Left forelimb (tissue), 1 donor: ENCODE results near the gene TCF7L2.
"Not testable (repeated sequence)": the region's sequence is repeated elsewhere in the genome, so short reads cannot be mapped to it uniquely, and the experiment has no call there.

Source experiments
- DNase-seq: peaks from one replicate; pipeline ENCODE4 v3.0.0-alpha.2; 2018; ENCODE audit warnings: low spot score

TCF7L2 gene

DNA sequence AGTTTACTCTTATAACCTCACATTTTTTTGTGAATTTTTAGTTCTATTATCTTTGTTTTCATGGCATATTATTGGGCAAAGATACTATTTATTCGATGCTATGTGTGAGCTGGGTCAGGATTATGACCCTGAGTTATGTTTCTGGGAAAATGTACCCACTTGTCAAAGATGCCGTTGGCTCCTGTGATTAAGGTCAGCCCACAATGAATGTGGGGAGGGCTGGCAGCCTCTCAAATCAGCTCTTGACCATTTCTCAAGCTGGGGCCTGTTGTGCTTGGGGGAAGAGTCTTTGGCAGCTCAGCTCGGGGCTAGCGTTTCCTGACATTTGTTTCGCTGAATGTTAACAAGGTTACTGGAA is 97.5 kb downstream of the TCF7L2 start:
- no peak for DNase-seq

DNA sequence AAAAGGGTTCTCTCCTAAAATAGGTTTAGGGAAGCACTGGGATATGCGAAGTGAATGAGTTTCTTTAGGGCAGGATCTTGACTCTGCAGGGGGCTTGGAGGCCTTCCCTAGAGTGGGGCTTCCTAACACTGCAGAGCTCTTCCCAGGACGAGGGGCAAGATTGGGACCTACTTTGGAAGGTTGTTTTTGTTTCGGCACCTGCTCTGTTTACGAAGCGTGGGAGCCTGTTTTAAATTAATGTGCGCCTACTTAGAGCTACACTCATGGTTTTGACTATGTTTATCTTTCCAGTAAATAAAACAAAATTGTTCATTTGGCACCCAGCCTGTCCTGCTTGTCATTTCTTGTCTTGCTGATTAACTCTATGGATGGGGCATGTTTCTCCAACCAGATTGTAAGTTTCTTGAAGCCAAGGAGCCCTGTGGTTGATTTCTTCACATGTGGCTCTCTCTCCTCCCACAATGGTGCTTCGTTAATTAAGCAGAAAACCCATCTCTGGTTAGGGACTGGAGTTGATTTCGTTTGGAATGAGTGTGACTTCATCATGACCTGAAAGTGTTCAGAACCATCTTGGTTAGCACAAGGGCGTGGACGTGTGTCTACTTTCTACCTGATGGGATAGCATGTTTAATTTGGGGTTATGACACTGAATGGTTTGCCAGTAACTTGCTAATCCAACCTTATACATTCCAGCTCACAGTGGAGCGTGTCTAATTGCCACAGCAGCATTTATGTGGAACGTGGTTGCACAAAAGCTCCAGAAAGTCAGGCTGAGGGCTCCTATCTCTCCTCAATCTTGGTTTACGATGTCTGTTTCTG is 98.1 kb downstream of the TCF7L2 start:
- no peak for DNase-seq

DNA sequence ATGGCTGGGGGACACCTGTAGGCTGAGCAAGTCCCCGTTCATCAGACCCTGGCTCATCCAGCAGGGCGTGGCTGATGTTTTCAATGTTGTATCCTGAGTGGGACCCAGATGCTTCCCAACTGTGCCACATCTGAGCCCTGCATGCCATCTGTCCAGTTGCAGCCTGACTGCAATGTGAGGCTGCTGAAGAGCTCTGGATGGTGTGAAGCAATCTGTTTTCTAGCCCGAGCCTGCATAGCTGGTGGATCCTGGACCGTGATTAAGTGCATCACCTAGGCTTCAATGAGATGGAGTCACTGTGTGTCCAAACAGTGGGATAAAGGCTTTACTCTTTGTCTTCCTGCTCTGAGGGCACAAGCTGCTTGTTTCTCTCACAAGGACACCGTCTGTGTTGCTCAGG is 99.8 kb downstream of the TCF7L2 start:
- DNase-seq, result no peak

GRCh38 chr10:113052076-113052830 is 102.2 kb downstream of the TCF7L2 start:
- no peak for DNase-seq

- DNase-seq, result no peak
These were observed 103.0 kb downstream of the TCF7L2 start for GRCh38 chr10:113053091-113053490.

GRCh38 chr10:113053881-113054280 is 103.8 kb downstream of the TCF7L2 start:
- no peak for DNase-seq

DNA sequence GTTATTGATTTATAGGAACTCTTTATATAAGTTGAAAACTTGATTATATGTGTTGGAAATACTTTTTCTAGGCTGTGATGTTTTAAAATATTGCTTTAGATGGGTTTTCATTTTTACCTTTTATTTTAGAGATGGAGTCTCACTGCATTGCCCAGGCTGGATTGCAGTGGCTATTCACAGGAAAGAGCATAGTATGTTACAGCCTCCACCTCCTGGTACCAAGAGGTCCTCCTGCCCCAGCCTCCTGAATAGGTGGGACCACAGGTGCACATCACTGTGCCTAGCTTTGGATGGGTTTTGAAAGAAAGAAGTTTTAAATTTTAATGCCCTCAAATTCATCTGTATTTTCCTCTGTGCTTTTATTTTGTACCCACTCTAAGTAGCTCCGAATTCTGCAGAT is 105.4 kb downstream of the TCF7L2 start:
- no peak for DNase-seq

DNA sequence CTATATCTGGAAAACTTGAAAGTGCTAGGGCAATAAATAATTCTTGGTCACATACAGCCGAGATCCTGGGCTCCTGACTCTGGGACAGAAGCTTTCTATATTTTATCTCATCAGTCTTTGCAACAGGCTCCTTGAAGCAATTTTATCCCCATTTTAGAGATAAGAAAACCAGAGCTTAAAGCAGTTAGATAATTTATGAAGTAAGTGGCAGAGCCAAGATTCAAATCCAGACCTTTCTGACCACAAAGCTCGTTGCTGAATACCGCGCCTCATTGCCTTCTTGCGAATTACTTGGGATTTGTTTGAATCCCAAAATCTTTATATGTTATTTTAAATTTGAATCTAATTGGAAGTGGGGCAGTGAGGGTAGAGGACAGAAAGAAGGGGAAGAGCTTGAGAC is 106.0 kb downstream of the TCF7L2 start:
- no peak for DNase-seq

DNA sequence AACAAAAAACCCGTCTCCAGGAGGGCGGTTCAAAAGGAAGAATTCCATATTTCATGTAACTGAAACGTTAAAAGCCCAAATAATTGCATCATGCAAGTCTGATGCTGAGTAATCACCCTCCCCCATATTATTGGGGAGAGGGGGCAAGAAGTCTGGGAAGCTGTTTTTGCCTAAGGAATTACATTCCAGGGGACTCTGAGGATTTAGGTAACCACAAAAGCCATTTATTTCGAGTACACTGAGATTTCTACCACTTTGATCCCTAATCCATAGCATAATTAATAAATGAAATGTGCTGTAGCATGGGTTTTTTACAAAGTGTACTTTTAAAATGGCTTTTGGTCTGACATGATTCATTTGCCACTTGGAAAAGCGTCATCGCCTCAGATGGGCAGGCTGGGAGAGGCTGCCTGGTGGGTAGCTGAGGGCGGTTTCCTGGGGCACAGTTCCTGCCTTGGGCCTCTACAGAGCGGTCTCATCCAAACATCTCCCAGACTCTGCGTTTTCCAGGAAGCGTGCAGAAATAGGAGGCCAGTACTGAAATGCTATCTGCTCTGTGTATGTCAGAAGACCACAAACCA is 106.5 kb downstream of the TCF7L2 start:
- DNase-seq, result no peak

GRCh38 chr10:113057948-113058522 is 108.0 kb downstream of the TCF7L2 start:
- no peak for DNase-seq

DNA sequence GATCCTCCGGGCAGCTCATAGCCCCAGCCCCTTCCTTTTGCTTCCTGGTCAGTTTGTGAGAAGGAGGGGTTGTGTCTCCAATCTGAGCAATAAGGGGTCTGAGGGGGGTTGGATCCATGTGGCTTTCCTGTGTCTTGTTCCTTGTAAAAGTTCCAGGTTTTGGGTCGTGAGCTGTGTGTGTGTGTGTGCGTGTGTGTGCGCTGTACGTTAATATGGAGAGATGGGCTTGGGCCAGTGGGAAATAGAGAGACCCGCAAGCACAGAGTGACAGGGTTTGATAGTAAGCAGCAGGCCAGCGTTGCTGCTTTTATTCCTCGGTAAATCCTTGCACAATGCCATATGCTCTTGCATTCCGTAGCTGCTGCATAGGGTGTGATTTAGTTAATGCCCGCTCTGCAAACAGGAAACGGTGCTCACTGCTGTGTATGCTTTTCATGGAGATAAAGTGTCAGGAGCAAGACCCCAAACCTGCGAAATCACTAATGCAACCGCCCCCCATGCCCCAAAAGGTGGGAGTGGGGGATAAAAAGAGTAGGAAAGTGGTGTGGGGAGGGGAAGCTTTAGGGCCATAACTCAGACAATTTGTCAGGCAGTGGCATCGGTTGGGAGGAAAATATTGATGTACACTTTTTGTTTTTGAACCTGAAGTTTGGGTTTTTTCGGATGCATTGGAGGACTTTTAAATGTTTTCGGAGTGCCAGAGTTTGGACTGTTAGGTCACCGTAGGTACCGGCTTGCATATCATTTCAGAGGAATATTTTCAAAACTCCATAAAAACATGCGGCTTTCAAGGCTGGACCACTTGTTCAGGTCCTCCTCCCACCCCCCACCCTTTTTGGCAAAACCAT is 108.7 kb downstream of the TCF7L2 start:
- DNase-seq, result no peak

GRCh38 chr10:113059371-113059780 is 109.3 kb downstream of the TCF7L2 start:
- DNase-seq, result no peak

DNA sequence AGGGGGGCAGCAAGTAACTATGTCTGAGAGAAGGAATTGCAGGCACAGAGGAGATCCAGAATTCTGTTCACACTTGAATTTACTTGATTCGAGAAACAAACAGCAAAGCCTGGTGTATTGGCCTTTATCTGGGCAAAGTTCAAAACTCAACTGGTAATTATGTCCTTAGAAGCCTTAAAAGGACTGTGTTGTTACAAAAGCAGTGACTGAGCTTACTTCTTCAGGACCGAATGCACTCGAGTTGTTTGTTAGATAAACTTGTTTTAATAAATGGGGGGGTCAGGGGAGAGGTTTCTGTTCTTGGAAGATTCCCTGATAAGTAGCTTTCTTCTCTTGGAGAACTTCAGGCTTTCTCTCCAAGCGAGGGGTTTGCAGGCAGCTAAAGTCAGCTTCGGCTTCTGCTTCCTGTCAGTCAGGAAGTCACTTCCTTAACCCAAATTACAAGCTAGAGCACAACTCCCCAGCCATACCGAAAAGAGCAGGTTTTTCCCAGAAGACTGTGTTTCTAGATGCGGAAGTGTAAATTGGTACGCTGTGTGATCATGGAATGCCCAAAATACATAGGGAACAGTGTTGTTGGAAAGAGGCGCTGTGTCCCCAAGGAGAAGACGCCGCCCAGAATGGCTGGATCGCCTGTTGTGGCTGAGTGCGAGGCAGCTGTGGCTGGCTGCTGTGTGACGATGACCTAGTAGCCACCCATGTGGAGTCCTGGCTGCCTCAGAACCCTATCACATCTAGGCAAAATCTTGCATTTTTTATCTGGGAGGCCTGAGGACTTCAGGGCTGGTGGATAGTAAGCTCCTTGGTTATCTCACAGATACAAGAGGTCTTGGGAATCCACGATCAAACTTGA is 110.4 kb downstream of the TCF7L2 start:
- DNase-seq, result no peak

- no peak for DNase-seq
These were observed 111.0 kb downstream of the TCF7L2 start for GRCh38 chr10:113061054-113061430.

- DNase-seq, result no peak
These were observed 111.5 kb downstream of the TCF7L2 start for GRCh38 chr10:113061557-113061956.

- DNase-seq, result no peak
These were observed 113.3 kb downstream of the TCF7L2 start for GRCh38 chr10:113063043-113063967.

DNA sequence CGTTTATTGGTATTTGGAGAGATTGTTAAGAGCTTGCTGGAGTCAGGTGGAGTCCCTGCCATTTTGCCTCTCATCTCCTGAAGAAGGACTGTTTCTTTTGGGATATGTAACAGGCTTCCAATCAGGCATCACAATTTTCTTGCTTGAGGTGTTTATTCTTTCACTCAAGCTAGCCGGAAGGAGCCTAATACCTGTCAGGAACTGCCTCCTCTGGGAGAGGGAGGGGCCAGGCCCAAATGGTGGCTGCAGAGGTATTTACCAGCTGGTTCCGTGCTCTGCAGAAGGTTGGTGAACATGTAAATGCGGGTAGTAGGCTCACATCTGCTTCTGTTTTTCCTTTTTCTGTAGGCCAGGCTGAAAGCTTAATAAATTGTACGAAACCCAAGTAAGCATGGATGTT is 114.0 kb downstream of the TCF7L2 start:
- DNase-seq, result no peak

GRCh38 chr10:113066120-113066519 is 116.1 kb downstream of the TCF7L2 start:
- DNase-seq, result not testable (repeated sequence)

- DNase-seq, result no peak
These were observed 116.7 kb downstream of the TCF7L2 start for GRCh38 chr10:113066561-113067312.
